Right atrium auricular region (tissue), 2 donors: Measurements from ENCODE around the gene DLGAP1. TPM values are rescaled to one million over a fixed set of nuclear protein-coding genes. Genes with fewer than 3 reads are reported as not detected.
"Not testable (repeated sequence)": the region's sequence is repeated elsewhere in the genome, so short reads cannot be mapped to it uniquely, and the experiment has no call there.

ENCODE experiments used
- DNase-seq: peaks from one replicate; pipeline ENCODE4 v3.0.0-alpha.2; 2019; ENCODE audit warnings: low spot score
- H3K27ac ChIP-seq, 2 donors: fragments of 200-600 bp; sonication (generic); 1 replicate in 1 of 2; 2 replicates in 1 of 2; pipeline ENCODE4 v1.5.1; 2016 to 2019
- H3K27me3 ChIP-seq, 2 donors: fragments of 200-600 bp; sonication (generic); one replicate each; pipeline versions ENCODE4 v1.5.1 to v1.6.0; 2017 to 2019
- H3K36me3 ChIP-seq: fragments of 200-600 bp; sonication (generic); one replicate; pipeline ENCODE4 v1.5.1; 2016
- H3K4me1 ChIP-seq, 2 donors: fragments of 200-600 bp; sonication (generic); one replicate each; pipeline versions ENCODE4 v1.5.1 to v1.6.0; 2017 to 2019
- H3K4me3 ChIP-seq, 2 donors: fragments of 200-600 bp; sonication (generic); 1 replicate in 1 of 2; 2 replicates in 1 of 2; pipeline ENCODE4 v1.5.1; 2017 to 2019; ENCODE audit warnings: mild to moderate bottlenecking in 1 of 2, moderate library complexity in 1 of 2
- H3K9me3 ChIP-seq, 2 donors: fragments of 200-600 bp; sonication (generic); one replicate each; pipeline ENCODE4 v1.5.1; 2019
- CTCF ChIP-seq, 2 donors: fragments of 200-600 bp; sonication (generic); IDR thresholded peaks; one replicate each; pipeline ENCODE4 v1.5.1; 2019; ENCODE audit warnings: antibody characterized with exemption in 2 of 2
- total RNA-seq, 2 donors: library from RNA; depleted of rRNA; stranded (reverse); fragments of >200 nt; gene quantifications; one replicate each; pipeline ENCODE4 v1.1.0, GENCODE V29; 2016

DLGAP1 gene
- total RNA-seq, result 1 to 10 TPM in 1 of 2 donors, under 1 TPM in 1; 0.56 to 1.1 TPM

GRCh38 chr18:4455113-4455811 lies at the start of gene DLGAP1:
DLGAP1 (minus strand) TSS chr18:4455307.
- H3K9me3 ChIP-seq, result no peaks in the 10 kb centered on the region
- peaks cover 0 to 14% of the 10 kb centered on the region in 2 donors for H3K27me3 ChIP-seq
- DNase-seq, result no peak
- no peaks in the 10 kb centered on the region for H3K36me3 ChIP-seq
- TF ChIP-seq CTCF (IDR thresholded peaks at IDR 0.05), result no peak
- peaks cover 0 to 16% of the 10 kb centered on the region in 2 donors for H3K4me1 ChIP-seq
- no peak within 1 kb of the TSS for H3K27ac ChIP-seq
- peak within 1 kb of the TSS; percentile 21 to 48 for H3K4me3 ChIP-seq

- not testable (repeated sequence) for H3K4me1 ChIP-seq, H3K9me3 ChIP-seq, H3K27ac ChIP-seq, DNase-seq, H3K4me3 ChIP-seq, H3K36me3 ChIP-seq, H3K27me3 ChIP-seq
Observed at GRCh38 chr18:4494703-4495284, 39.7 kb upstream of the DLGAP1 start.

DNA sequence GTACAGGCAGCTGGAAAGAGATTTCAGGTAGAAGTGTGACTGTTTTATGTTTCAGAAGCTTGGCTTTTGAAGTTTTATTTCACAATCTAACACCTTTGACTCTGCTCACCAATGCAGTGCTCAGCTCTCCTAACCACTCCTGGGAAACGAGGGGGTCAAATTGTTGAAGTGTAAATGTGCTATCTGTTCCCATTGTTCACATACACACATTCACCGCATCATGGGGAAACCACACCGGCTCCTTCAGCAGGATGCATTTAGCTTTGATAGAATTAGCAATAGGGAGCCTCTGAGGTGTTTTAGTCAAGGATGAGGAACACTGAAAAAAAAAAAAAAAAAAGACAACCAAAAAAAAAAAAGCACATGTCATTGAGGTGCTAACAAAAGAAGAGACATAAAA lies 13.4 kb upstream of the DLGAP1 start:
- TF ChIP-seq CTCF (IDR thresholded peaks at IDR 0.05), result no peak
- DNase-seq, result no peak
- H3K4me3 ChIP-seq, result no peak overlapping the region
- no peaks in the 10 kb centered on the region for H3K27me3 ChIP-seq
- H3K36me3 ChIP-seq, result no peaks in the 10 kb centered on the region
- no peaks in the 10 kb centered on the region for H3K9me3 ChIP-seq
- H3K27ac ChIP-seq, result no peak overlapping the region
- no peaks in the 10 kb centered on the region for H3K4me1 ChIP-seq

DNA sequence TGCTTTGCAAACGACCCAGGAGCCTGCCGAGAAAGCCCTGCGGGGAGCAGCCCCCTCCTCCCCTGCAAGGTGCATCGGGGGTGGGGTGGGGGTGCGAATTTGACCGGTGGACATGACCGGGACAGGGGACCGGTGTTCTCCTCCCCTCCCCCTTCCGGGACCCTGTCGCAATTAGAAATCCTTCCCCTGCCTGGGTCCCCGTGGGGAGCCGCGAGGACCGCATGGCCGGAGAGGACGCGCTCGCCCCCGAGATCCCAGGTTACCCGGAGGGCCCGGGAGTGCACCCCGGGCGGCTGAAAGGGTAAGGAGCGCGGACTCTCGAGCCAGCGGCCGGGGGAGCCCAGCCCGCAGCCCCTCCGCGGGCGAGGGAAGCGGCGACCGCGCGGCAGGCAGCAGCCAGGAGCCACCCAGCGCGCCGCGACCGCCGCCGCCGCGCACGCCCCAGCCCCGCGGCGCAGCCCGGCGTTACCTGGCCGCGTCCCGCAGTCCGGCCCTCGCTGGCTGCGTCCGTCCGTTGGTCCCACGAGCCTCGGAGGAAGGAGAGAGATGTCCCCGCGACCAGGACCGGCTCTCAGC lies 482 bp downstream of the DLGAP1 start:
- Histone ChIP-seq H3K9me3 (no peaks in the 10 kb centered on the region), H3K4me3 (peak overlapping the region; percentile 21 to 48), H3K27me3 (peaks cover 0 to 14% of the 10 kb centered on the region in 2 donors), H3K4me1 (peaks cover 0 to 16% of the 10 kb centered on the region in 2 donors), H3K27ac (no peak overlapping the region), H3K36me3 (no peaks in the 10 kb centered on the region)
- TF ChIP-seq CTCF (IDR thresholded peaks at IDR 0.05), result no peak
- DNase-seq, result no peak

DNA sequence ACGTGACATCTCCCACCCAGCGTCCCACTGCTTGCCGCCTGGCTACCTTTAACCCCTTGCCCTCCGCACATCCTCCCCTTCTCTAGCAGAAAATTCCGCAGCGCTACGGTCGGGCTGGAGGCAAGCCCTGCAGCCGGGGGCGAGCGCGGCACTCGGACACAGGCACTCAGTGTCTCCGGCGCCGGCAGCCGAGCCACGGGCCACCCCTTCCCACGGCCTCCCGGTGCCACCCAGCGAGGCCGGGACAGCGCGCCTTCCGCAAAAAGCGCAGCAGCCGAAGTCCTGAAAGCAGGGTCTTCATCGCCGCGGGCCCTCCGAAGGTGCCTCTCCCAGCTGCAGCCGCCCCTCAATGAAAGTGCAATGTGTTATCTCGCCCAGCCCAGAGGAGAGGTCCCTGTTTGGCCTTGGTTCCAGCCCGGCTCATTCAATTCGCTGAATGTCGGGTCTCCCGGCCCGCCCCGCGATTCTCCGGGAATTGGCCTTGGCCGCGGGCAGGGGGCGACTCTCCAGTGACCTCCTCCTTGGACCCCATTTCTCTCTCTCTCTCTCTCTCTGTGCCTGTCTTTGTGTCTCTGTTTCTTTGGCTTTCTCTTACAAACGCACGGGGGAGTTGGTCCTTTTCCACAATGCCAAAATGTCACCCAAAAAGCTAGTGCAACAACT lies 1.1 kb downstream of the DLGAP1 start:
- Histone ChIP-seq H3K27me3 (peaks cover 0 to 14% of the 10 kb centered on the region in 2 donors), H3K4me3 (peak overlapping the region in 1 of 2 donors; percentile 48), H3K4me1 (peaks cover 0 to 16% of the 10 kb centered on the region in 2 donors), H3K36me3 (no peaks in the 10 kb centered on the region), H3K9me3 (no peaks in the 10 kb centered on the region), H3K27ac (no peak overlapping the region)
- no peak for TF ChIP-seq CTCF (IDR thresholded peaks at IDR 0.05)
- no peak for DNase-seq

DNA sequence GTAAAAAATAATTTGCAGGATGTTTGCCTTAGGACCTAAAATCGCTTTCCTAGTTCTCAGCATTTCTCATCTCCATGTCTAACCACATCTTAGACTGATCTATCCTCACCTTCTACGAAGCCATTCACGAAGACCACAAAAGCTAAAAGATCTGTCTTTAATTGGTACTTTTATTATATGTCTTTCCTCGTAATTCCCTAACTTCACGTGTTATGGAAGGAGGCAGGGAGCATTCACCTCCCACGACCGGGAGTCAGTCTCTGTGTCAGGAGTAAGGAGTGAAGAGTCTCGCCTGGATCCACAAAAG lies 1.6 kb downstream of the DLGAP1 start:
- DNase-seq, result no peak
- Histone ChIP-seq H3K27me3 (peaks cover 0 to 14% of the 10 kb centered on the region in 2 donors), H3K27ac (no peak overlapping the region), H3K4me1 (peaks cover 0 to 16% of the 10 kb centered on the region in 2 donors), H3K4me3 (peak overlapping the region in 1 of 2 donors; percentile 48), H3K36me3 (no peaks in the 10 kb centered on the region), H3K9me3 (no peaks in the 10 kb centered on the region)
- TF ChIP-seq CTCF (IDR thresholded peaks at IDR 0.05), result no peak
